ENCODE results near the gene SMCHD1.

DNA sequence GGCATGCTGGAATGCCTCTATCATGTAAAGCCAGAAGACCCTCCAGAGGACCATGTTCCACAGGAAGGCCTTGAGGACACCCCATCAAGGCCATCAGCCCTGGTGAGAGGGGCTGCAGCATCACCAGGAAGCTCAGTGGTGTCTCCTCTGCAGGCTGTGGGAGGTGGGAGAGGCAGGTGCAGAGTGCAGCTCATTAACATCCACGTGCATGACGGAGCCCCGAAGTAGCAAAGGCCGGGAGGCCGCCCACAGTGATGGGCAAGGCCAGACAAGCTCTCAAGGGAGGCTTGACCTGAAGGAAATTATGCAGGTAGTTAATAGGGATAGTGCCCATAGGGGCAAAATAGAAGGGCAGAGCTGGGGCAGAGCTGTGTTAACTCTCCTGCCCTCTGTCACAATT, 30.3 kb upstream of the SMCHD1 start:
- TF ChIP-seq CTCF (conservative IDR thresholded peaks at IDR 0.05; ENCODE audit: low read depth in 2 of 2): no peak
- TF ChIP-seq POLR2AphosphoS5 (IDR thresholded peaks at IDR 0.05; ENCODE audit: low read depth): no peak
- TF ChIP-seq NANOG (IDR thresholded peaks at IDR 0.05; ENCODE audit: borderline replicate concordance): no peak
- no peak for TF ChIP-seq EZH2phosphoT487 (IDR thresholded peaks at IDR 0.05; ENCODE audit: unreplicated experiment)
- no peak for TF ChIP-seq EZH2 (IDR thresholded peaks at IDR 0.05; ENCODE audit: low read depth, unreplicated experiment)
- TF ChIP-seq CREB1 (CRISPR knock-in tag; IDR thresholded peaks at IDR 0.05; ENCODE audit: low read depth): no peak
- no peak for TF ChIP-seq REST (IDR thresholded peaks at IDR 0.05; ENCODE audit: unreplicated experiment)
